Hematopoietic multipotent progenitor cell treated with erythropoietin and hydrocortisone succinate and interleukin-3 and kit ligand, for 17 days (in vitro differentiated cells): ENCODE measurements around the gene GFER.

ENCODE experiments used
- DNase-seq: peaks from one replicate; pipeline ENCODE4 v3.0.0-alpha.2; 2015; ENCODE audit warnings: low spot score

Gene GFER

GRCh38 chr16:1974157-1975070 is 9.6 kb upstream of the GFER start:
- no peak for DNase-seq

- no peak for DNase-seq
These were observed 8.4 kb upstream of the GFER start for GRCh38 chr16:1975432-1976215.

- no peak for DNase-seq
These were observed 7.8 kb upstream of the GFER start for GRCh38 chr16:1976216-1976520.

- no peak for DNase-seq
These were observed 6.8 kb upstream of the GFER start for GRCh38 chr16:1976951-1977874.

- no peak for DNase-seq
These were observed 6.1 kb upstream of the GFER start for GRCh38 chr16:1977875-1978268.

- DNase-seq = no peak
These were observed 5.4 kb upstream of the GFER start for GRCh38 chr16:1978476-1979120.

GRCh38 chr16:1979271-1980029 is 4.5 kb upstream of the GFER start:
- DNase-seq = no peak

GRCh38 chr16:1980030-1980769 is 3.8 kb upstream of the GFER start:
- DNase-seq = no peak

GRCh38 chr16:1980770-1981087 is 3.3 kb upstream of the GFER start:
- DNase-seq = no peak

GRCh38 chr16:1981398-1981836 is 2.6 kb upstream of the GFER start, which contains the start of gene NOXO1:
Gene NOXO1 (minus strand): TSS chr16:1981469. CDS start chr16:1981179, 290 bp downstream.
- no peak for DNase-seq

- DNase-seq = no peak
These were observed 2.0 kb upstream of the GFER start for GRCh38 chr16:1982013-1982433.

- no peak for DNase-seq
These were observed 926 bp upstream of the GFER start for GRCh38 chr16:1982991-1983543.

- no peak for DNase-seq
These were observed 593 bp downstream of the GFER start for GRCh38 chr16:1984347-1985225.

- no peak for DNase-seq
These were observed 1.6 kb downstream of the GFER start for GRCh38 chr16:1985466-1986150.

GRCh38 chr16:1987198-1987597 is 3.2 kb downstream of the GFER start:
- no peak for DNase-seq

- no peak for DNase-seq
These were observed 5.5 kb downstream of the GFER start, which contains the start of gene SYNGR3 for GRCh38 chr16:1989209-1990100. Gene SYNGR3 (plus strand): TSS chr16:1989970. CDS start chr16:1990103, 133 bp downstream.

- no peak for DNase-seq
These were observed 6.0 kb downstream of the GFER start for GRCh38 chr16:1990101-1990350.
